ENCODE results near the gene SEC61B. TPM values are rescaled to one million over a fixed set of nuclear protein-coding genes. Genes with fewer than 3 reads are reported as not detected.

The SEC61B gene
- total and polyA plus RNA-seq, 2 experiments from 2014 or later, result 133 to 602 TPM

DNA sequence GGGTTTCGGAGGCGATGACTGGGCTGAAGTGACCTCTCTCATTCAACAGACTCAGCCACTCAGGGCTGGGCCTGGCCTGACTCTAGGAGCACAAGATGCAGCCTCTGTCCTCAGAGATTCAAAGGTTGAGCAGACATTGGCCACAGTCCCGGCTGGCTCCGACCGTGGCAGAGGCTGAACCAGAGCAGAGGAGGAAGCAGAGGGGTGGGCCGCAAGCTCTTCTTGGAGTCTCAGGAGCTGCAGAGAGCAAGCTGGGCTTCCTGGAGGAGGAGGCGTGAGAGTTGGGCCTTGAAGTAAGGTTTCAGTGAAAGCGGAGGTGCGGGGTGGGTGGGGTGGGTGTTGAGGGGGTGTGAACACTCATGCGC lies 38.0 kb upstream of the SEC61B start:
- H3K36me3 Mint-ChIP-seq (ENCODE audit: low read depth), result no peaks in the 10 kb centered on the region
- Histone ChIP-seq H3K9me2 (ENCODE audit: insufficient read depth) (no peaks in the 10 kb centered on the region), H4K20me1 (replicated peaks; ENCODE audit: insufficient read depth) (no peaks in the 10 kb centered on the region), H3K4me2 (no peak overlapping the region), H3K4me1 (ENCODE audit: insufficient read depth) (peaks cover 13% of the 10 kb centered on the region), H3K79me2 (replicated peaks; ENCODE audit: insufficient read depth) (no peaks in the 10 kb centered on the region), H3K27me3 (ENCODE audit: insufficient read depth) (no peaks in the 10 kb centered on the region), H3K4me3 (no peak overlapping the region), H2AFZ (peak overlapping the region; percentile 97; the same call in 1 of the 2 replicates), H3K36me3 (ENCODE audit: insufficient read depth) (no peaks in the 10 kb centered on the region), H3F3A (replicated peaks; ENCODE audit: low read depth) (no peaks in the 10 kb centered on the region), H3K27ac (ENCODE audit: low read depth) (no peak overlapping the region)
- DNase-seq (ENCODE audit: low spot score) (no peak), ATAC-seq (peak; percentile 40)
- TF ChIP-seq JUNB (IDR thresholded peaks at IDR 0.05; ENCODE audit: unreplicated experiment) (no peak), POLR2AphosphoS5 (IDR thresholded peaks at IDR 0.05; ENCODE audit: low read depth) (no peak), EZH2phosphoT487 (IDR thresholded peaks at IDR 0.05; ENCODE audit: unreplicated experiment) (no peak), NANOG (IDR thresholded peaks at IDR 0.05; ENCODE audit: borderline replicate concordance) (no peak), ZNF331 (CRISPR knock-in tag; IDR thresholded peaks at IDR 0.05; ENCODE audit: low read depth) (no peak), ZNF114 (CRISPR knock-in tag; IDR thresholded peaks at IDR 0.05) (no peak), STAT1 (IDR thresholded peaks at IDR 0.05; ENCODE audit: unreplicated experiment) (no peak), CREB1 (CRISPR knock-in tag; IDR thresholded peaks at IDR 0.05; ENCODE audit: low read depth) (no peak), EZH2 (IDR thresholded peaks at IDR 0.05; ENCODE audit: low read depth, unreplicated experiment) (no peak)
- TF ChIP-seq, protein P1, sequence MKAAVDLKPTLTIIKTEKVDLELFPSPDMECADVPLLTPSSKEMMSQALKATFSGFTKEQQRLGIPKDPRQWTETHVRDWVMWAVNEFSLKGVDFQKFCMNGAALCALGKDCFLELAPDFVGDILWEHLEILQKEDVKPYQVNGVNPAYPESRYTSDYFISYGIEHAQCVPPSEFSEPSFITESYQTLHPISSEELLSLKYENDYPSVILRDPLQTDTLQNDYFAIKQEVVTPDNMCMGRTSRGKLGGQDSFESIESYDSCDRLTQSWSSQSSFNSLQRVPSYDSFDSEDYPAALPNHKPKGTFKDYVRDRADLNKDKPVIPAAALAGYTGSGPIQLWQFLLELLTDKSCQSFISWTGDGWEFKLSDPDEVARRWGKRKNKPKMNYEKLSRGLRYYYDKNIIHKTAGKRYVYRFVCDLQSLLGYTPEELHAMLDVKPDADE (IDR thresholded peaks at IDR 0.05), result no peak
- TF ChIP-seq, protein P2, sequence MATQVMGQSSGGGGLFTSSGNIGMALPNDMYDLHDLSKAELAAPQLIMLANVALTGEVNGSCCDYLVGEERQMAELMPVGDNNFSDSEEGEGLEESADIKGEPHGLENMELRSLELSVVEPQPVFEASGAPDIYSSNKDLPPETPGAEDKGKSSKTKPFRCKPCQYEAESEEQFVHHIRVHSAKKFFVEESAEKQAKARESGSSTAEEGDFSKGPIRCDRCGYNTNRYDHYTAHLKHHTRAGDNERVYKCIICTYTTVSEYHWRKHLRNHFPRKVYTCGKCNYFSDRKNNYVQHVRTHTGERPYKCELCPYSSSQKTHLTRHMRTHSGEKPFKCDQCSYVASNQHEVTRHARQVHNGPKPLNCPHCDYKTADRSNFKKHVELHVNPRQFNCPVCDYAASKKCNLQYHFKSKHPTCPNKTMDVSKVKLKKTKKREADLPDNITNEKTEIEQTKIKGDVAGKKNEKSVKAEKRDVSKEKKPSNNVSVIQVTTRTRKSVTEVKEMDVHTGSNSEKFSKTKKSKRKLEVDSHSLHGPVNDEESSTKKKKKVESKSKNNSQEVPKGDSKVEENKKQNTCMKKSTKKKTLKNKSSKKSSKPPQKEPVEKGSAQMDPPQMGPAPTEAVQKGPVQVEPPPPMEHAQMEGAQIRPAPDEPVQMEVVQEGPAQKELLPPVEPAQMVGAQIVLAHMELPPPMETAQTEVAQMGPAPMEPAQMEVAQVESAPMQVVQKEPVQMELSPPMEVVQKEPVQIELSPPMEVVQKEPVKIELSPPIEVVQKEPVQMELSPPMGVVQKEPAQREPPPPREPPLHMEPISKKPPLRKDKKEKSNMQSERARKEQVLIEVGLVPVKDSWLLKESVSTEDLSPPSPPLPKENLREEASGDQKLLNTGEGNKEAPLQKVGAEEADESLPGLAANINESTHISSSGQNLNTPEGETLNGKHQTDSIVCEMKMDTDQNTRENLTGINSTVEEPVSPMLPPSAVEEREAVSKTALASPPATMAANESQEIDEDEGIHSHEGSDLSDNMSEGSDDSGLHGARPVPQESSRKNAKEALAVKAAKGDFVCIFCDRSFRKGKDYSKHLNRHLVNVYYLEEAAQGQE (IDR thresholded peaks at IDR 0.05; ENCODE audit: unreplicated experiment), result no peak
- TF ChIP-seq, protein P3, sequence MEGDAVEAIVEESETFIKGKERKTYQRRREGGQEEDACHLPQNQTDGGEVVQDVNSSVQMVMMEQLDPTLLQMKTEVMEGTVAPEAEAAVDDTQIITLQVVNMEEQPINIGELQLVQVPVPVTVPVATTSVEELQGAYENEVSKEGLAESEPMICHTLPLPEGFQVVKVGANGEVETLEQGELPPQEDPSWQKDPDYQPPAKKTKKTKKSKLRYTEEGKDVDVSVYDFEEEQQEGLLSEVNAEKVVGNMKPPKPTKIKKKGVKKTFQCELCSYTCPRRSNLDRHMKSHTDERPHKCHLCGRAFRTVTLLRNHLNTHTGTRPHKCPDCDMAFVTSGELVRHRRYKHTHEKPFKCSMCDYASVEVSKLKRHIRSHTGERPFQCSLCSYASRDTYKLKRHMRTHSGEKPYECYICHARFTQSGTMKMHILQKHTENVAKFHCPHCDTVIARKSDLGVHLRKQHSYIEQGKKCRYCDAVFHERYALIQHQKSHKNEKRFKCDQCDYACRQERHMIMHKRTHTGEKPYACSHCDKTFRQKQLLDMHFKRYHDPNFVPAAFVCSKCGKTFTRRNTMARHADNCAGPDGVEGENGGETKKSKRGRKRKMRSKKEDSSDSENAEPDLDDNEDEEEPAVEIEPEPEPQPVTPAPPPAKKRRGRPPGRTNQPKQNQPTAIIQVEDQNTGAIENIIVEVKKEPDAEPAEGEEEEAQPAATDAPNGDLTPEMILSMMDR (conservative IDR thresholded peaks at IDR 0.05; ENCODE audit: low read depth in 2 of 2), result no peak
- TF ChIP-seq, protein P4, sequence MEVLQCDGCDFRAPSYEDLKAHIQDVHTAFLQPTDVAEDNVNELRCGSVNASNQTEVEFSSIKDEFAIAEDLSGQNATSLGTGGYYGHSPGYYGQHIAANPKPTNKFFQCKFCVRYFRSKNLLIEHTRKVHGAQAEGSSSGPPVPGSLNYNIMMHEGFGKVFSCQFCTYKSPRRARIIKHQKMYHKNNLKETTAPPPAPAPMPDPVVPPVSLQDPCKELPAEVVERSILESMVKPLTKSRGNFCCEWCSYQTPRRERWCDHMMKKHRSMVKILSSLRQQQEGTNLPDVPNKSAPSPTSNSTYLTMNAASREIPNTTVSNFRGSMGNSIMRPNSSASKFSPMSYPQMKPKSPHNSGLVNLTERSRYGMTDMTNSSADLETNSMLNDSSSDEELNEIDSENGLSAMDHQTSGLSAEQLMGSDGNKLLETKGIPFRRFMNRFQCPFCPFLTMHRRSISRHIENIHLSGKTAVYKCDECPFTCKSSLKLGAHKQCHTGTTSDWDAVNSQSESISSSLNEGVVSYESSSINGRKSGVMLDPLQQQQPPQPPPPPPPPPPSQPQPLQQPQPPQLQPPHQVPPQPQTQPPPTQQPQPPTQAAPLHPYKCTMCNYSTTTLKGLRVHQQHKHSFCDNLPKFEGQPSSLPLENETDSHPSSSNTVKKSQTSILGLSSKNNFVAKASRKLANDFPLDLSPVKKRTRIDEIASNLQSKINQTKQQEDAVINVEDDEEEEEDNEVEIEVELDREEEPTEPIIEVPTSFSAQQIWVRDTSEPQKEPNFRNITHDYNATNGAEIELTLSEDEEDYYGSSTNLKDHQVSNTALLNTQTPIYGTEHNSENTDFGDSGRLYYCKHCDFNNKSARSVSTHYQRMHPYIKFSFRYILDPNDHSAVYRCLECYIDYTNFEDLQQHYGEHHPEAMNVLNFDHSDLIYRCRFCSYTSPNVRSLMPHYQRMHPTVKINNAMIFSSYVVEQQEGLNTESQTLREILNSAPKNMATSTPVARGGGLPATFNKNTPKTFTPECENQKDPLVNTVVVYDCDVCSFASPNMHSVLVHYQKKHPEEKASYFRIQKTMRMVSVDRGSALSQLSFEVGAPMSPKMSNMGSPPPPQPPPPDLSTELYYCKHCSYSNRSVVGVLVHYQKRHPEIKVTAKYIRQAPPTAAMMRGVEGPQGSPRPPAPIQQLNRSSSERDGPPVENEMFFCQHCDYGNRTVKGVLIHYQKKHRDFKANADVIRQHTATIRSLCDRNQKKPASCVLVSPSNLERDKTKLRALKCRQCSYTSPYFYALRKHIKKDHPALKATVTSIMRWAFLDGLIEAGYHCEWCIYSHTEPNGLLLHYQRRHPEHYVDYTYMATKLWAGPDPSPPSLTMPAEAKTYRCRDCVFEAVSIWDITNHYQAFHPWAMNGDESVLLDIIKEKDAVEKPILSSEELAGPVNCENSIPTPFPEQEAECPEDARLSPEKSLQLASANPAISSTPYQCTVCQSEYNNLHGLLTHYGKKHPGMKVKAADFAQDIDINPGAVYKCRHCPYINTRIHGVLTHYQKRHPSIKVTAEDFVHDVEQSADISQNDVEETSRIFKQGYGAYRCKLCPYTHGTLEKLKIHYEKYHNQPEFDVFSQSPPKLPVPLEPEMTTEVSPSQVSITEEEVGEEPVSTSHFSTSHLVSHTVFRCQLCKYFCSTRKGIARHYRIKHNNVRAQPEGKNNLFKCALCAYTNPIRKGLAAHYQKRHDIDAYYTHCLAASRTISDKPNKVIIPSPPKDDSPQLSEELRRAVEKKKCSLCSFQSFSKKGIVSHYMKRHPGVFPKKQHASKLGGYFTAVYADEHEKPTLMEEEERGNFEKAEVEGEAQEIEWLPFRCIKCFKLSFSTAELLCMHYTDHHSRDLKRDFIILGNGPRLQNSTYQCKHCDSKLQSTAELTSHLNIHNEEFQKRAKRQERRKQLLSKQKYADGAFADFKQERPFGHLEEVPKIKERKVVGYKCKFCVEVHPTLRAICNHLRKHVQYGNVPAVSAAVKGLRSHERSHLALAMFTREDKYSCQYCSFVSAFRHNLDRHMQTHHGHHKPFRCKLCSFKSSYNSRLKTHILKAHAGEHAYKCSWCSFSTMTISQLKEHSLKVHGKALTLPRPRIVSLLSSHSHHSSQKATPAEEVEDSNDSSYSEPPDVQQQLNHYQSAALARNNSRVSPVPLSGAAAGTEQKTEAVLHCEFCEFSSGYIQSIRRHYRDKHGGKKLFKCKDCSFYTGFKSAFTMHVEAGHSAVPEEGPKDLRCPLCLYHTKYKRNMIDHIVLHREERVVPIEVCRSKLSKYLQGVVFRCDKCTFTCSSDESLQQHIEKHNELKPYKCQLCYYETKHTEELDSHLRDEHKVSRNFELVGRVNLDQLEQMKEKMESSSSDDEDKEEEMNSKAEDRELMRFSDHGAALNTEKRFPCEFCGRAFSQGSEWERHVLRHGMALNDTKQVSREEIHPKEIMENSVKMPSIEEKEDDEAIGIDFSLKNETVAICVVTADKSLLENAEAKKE (CRISPR knock-in tag; IDR thresholded peaks at IDR 0.05), result no peak
- no peak overlapping the region for H3K27ac Mint-ChIP-seq
- no peaks in the 10 kb centered on the region for H3K9me3 Mint-ChIP-seq
- no peak overlapping the region for H3K4me3 Mint-ChIP-seq
- peaks cover 3% of the 10 kb centered on the region for H3K27me3 Mint-ChIP-seq (ENCODE audit: insufficient read depth, low read depth, poor library complexity)
- peaks cover 14% of the 10 kb centered on the region for H3K4me1 Mint-ChIP-seq
